GM12873 (cell line): ENCODE measurements around the gene KRTAP10-4.

Experiments used
- CTCF ChIP-seq: IDR thresholded peaks from 2 replicates; pipeline ENCODE4 v1.5.1; 2012; ENCODE audit warnings: low read depth, mild to moderate bottlenecking, moderate library complexity, low read length, control low read depth; ENCODE audit not compliant: insufficient read depth; ENCODE audit errors: missing control alignments

The KRTAP10-4 gene

DNA sequence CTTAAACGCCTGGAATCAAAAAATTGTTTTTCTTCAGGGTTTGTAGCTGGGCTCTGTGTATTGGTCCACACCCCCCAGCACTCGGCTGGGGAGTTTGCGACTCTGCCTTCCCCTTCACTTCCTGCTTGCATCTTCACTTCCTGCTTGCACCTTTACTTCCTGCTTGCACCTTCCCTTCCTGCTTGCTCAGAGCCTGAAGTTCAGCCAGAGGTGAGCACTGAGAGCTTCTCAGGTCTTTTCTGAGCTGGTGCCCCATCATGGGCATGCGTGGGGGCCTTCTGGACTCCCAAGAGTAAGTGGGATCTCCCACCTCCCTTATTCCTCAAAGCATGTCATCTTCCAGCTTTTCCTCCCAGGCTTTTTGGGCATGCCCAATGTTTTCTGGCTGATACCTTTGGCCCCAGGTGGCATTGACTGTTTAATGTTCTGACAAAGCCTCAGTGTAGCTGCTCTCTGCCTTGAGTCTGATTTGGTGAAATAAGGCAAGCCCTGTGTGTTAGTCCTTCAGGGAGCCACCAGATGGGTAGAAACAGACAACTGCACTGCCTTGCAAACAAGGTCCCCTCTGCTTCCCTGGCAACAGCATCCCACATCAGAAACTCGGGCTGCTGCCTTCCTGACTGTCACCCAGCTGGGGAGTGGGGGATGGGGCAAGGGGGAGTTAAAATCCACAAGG, 25.7 kb upstream of the KRTAP10-4 start:
- TF ChIP-seq CTCF: no peak

DNA sequence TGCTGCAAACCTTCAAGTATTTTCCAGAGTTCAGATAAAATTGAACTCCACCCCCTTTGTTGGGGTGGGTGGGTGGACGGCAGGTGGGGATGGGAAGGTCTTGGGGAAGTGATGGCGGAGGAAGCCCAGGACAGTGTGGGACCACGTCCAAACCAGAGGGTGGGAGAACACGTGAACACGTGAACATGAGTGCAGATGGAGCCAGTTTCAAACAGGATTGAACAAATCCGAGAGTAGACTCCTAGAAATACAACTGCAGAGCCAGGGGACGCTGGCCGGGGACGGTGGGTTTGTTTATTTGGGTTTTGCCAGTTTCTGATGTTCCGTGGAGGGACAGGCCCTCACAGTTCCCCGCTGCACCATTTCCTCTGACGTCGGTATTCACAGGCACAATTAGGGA, 25.1 kb upstream of the KRTAP10-4 start:
- TF ChIP-seq CTCF: no peak

DNA sequence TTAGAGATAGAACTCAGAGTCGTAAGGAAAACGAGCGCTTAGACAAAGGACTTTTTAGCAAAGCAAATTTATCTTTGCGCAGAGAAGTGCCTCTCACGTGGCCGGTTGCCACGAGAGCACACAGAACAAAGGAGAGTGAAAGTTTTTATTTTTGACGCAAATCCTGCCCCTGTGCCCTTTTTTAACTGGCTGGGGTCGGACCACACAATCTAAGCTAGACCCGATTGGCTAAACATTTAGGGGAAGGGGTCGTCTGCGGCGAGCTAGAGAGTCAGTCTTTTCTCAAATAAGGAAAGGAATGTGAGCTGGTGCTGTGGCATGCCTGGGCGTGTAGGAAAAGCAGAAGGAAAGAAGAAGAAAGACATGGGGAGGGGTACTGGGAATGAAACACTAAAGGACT, 24.6 kb upstream of the KRTAP10-4 start:
- TF ChIP-seq CTCF: no peak

GRCh38 chr21:44549525-44550211, 23.9 kb upstream of the KRTAP10-4 start:
- TF ChIP-seq CTCF: no peak

- no peak for TF ChIP-seq CTCF
Observed at GRCh38 chr21:44550807-44551206, 22.7 kb upstream of the KRTAP10-4 start.

- TF ChIP-seq CTCF: no peak
Observed at GRCh38 chr21:44551340-44551961, 22.1 kb upstream of the KRTAP10-4 start, which contains the start of gene KRTAP10-2. TSS of gene KRTAP10-2 (minus strand) at chr21:44551505. CDS start at chr21:44551458, 47 bp downstream.

GRCh38 chr21:44552136-44552535, 21.4 kb upstream of the KRTAP10-4 start:
- TF ChIP-seq CTCF: no peak
